HG03108 (cell line): Measurements from ENCODE around the gene TRIO.

Experiments
- ATAC-seq: cut with Tn5 transposase; IDR thresholded peaks from one replicate; pipeline ENCODE4 v1.9.1; 2021; ENCODE audit warnings: moderate library complexity; ENCODE audit not compliant: unreplicated experiment

Gene TRIO

DNA sequence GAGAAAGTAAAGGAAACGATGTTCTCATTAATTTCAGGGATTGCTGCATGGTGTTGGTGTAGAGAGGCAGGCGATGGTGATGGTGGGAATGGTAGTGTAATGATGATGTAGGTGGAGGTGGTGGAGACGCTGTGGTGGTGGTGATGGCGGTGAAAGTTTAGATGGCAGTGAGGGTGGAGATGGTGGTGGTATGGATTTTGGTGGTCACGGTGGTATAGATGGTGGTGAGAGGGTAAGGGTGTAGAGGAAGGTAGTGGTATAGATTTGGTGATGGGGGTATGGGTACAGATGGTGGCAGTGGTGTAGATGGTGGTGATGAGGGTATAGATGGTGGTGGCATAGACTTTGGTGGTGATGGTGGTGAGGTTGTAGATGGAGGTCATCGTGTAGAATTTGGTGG, 259.3 kb downstream of the TRIO start:
- no peak for ATAC-seq

DNA sequence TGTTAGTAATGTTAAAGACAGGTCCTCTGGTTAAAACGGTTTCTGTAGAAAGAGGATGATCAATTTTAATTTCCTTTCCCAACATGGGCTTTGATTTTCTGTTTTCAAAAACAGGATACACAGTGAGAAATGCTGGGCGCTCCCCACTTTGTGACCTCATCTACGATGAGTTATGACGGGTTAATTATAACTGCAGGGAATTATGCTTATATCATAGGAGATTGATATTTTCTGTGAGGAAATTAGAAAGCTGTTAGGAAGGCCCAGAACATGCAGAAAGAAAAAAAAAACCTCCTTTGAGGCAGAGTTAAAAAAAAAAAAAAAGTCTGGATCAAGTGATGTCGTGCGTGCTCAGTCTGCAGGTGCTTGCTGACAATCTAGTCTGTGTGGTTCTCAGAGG, 261.6 kb downstream of the TRIO start:
- ATAC-seq, result no peak

DNA sequence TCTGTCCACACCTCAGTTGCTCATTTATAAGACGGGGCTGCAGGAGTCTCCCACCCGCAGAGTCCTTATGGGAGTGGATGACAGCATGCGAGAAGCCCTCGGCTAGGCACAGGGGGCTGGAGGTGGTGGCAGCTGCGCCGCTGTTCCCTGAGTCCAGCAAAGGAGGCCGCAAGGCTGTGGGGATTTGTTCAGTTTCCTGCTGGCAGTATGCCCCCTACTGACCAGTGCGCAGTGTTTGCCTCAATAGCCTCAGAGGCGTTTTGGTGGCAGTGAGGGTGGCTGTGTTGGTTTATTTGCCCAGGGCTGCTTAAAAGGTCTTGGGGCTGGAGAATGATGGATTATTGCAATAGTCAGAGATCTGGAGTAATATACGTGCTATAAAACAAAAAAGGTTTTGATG, 262.1 kb downstream of the TRIO start:
- no peak for ATAC-seq

DNA sequence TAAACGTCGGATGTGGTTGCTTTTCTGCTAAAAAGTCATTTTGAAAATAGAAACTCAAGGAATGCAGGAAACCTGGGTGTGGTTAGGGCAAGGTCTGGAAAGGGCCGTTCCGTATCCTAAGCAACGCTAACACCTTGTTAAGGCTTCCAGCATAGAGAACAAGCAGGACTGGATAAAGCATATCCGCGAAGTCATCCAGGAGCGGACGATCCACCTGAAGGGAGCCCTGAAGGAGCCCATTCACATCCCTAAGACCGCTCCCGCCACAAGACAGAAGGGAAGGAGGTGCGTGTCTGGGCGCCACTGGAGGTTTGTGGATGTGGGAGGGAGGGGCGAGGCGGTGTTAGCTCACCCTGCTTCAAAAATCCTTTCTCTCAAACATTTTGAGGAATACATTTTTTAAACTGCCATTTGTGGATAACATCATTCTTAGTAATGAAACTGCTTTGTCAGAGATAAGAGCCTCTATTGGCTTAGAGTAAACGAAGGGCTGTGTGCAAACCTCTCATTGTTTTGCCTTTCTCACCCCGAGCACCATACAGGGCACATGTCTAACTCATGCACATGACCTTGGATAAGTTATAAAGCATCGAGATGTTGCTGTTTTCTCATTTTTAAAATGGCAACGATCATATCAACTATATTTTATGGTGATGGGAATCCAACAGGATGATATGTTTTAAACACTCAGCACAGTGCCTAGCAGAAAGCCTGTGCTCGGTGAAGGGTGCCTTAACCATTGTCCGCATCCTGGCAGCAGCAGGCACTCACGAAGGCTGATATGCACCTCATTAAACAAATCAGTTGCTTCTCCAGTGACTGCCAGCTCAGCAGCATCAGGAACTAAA, 262.8 kb downstream of the TRIO start:
- no peak for ATAC-seq

DNA sequence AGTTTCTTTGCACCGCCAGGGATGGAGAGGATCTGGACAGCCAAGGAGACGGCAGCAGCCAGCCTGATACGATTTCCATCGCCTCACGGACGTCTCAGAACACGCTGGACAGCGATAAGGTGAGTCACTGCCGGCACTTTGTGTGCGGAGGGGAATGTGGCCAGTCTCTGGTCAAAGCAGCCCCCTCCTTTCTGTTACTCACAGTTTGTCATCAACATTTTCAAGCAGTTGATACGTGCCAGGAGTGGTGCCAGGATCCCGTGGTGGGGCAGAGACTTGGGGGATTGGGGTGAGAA, 263.4 kb downstream of the TRIO start:
- ATAC-seq, result no peak

DNA sequence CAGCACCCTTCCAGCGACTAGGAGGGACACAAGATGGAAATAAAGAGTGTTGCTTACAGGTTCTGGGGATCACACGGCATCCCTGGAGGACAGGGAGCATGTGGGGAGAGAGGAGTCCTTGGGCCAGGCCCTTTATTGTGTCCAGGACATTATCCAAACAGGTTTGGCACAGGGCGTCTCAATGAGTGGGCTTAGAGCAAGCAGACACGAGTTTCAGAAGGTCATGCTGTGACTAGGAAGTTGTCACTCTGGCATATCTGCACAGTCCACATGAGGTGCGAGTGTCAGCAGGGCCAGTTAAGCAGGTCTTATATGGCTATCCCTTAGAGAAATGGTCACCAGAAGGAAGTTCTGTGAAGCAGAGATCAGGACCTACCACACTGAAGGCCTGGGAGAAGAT, 263.9 kb downstream of the TRIO start:
- no peak for ATAC-seq

DNA sequence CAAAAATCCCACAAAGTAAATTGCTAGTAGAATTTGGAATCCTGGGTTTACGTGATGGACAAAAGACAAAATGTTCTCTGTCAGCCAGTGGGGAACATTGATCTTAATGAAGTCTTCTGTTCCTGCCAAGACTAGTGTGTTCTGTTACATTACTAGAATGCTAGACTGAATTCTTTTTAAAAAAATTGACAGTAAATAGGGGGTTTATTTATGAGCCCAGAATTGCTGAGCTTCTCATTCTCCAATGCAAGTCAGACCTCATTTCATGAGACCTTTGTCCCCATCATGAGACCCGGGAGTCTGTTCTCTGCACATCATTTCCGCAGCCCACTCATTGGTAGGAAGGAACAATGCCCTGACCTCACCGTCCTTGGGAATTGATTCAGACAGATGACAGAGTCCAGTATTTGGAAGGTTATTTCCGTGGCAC, 264.6 kb downstream of the TRIO start:
- ATAC-seq, result no peak

DNA sequence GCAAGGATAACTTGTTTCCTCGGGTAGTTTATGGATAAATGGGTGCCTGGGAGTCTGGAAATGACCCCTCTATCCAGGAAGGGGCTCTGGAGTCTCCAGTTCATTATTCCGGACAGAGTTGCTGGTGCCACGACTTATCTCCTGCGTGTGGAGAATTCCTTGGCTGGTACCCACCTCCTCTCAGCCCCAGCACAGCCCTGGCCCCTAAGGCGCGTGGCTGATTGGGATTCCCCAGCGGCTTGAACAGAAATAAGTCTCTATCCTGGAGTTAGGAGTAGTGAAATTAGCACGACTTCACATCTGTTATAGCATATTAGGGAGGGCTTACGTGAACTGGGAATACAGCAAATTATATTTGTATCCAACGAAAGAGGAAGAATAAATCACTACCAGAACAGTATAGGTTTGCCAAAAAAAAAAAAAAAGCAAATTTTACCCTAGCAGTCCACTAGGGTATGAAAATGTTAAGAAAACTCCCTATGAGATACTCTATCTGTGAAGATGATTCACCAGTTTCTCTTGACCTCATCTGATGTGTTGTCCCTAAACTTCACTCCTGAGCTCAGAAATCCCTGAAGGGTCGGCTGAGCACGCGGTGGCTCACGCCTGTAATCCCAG, 265.9 kb downstream of the TRIO start:
- ATAC-seq, result no peak

DNA sequence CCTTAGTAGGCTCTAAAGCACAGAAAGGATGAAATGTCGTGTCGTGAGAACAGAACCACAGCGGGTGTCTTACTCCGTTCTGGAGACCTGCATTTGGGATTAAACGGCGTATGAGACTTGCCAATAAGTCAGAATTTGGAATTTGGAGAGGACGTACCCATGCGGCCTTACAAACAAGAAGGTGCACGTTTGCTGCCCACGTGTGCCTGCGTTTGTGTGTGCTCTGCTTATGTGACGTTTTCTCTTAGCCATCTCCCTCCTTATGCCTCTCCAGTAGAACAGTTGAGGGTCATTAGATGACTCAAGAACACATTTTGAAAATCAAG, 266.9 kb downstream of the TRIO start:
- ATAC-seq, result no peak

DNA sequence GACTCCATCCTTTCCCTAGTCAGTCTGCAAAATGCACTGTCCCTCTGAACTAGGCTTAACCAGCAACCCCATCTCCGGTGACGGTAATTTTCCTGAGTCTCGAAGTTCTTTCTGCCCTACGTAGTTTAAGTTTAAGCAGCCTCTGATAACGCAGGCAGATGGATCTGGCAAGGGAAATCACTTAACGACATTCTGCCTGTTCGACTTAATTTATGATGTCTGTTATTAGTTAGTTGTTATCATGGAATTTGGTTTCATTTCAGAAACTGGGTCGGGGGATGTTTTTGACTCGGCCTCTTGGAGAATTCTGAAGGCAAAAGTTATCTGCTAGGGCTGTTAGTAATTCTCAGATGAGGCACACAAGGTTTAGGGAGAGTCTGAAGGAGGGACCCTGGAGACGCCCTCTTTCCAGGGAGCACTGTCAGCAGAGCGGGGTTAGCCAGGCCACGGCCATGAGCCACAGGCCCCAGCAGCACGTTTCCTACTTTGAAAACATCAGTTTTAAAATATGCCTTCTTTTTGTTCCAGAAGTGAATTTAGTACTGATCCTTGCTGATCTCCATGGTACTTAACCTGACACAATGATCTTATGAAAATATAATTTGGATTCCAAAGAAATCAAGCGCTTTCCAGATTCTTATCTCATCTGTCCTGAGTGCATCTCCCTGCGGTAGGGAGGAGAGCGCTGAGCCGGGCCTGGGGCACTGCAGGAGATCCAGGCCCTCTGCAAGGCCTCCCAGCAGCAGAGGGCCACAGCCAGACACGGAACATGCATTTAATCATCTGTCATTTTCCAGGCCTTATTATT, 267.5 kb downstream of the TRIO start:
- ATAC-seq, result no peak

DNA sequence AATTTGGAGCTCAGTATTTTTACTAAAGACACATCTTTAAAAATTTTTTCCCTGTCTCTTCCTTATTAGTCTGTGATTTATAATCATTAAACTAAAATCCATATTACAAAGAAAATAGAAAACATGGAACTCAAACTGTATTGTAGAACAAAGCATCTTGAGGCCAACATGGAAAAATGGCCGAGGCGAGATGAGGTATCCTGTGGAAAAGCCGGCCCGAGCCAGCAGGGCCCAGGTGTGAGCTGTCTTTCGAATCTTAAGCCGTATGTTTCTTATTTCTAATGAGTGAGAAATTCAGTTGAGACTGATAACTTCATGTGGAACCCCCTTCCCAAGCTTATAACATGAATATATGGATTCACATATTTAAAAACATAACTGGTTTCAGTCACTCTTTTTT, 268.1 kb downstream of the TRIO start:
- no peak for ATAC-seq

DNA sequence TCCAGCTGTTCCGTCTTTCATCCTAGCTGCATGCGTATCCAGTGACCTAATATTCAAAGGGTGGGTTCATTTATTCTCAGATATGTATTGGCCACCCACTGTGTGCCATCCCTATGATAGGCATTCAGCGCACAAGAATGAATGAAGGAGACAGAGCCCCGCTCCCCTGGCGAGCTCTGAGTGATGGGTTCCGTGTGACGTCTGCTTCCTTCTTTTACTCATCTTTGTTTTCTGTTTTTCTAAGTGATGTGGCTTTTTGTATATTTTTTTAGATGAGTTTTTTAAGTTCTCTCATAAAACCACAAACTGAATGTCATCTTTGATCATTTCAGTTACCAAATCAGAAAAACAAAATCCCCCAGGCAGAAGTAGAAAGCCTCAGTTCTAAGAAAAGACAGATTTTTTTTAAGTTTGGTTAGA, 270.2 kb downstream of the TRIO start:
- ATAC-seq, result no peak

DNA sequence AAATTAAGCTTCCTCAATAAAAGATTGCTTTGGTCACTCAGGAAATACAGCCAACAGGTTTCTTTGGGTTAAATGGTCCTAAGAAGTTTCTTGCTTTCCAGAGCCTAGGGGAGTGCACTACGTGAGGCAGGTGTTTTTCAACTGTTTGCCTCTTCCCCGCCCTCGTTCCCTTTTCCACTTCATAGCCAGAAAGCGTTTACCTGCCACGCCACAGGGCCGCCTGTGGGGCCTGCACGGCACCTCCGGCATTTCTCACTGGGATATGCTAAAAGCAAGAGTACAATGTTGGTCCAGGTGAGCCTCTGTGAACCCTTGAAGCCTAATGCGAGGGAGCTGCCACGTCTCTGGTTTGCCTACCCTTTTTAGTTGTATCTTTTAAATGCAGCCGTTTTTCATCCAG, 270.9 kb downstream of the TRIO start:
- ATAC-seq, result no peak

DNA sequence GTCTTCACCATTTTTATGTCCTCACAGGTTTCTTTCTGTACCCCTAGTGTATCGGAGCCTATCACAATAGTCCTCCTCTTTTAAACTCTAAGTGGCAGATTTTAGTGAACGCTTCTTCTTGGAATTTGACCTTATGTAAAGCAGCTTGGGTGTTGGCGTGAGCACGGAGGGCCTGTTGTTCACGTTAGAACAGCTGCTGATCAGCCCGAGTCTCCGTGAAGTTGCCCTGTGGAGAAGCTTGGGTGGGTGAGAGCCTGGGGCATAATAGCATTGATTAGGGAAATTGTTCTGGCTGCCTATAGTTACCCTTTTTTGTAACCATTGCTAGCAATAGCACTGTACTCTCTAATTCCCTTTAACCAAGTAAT, 271.5 kb downstream of the TRIO start:
- no peak for ATAC-seq

DNA sequence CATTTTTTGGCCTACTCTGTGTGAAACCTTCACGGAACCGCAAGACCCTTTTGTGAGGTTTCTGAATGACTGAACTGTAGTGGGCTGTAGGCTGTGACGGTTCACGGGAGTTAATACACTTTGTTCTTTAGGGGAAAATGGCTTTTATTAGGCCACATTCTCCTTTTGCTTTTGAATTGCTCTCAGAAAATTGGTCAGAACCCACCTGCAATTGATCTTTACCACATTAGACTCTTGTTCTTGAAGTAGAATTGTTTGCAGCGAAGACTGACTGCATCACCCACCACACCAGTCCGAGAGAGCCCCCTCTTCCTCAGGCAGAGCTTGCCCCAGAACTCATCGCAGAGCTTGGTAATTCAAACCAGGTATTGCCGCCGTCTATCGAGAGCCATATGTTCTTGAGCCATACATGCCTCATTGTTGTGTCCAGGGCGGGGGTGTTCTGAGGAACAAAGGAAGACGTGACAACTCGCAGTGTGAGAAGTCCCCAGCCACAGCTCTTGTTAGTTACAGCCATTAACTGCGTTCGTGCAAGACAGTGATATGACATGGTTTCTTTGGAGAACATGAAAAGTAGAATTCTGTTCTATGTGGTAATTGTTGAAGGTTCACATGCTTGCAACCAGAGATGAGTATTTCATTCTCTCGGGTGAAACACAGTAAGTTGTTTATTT, 272.0 kb downstream of the TRIO start:
- peak; percentile 65 for ATAC-seq

DNA sequence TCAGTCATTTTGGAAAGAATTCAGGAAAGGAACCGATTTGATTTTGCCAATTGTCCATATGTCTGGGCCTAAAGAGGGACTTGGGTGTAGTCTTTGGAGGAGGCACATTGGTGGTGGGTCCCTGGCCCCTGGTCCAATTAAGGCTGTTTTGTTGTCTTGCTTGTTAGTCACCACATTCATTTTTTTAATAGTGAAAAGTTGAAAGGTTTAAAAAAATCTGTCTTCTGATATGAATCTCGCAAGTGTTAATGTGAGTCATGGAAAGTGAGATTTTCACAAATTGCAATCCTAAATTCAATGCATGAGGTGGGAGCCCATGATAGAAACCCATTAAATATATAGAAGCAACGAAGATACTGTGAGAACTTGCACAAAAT, 272.5 kb downstream of the TRIO start:
- no peak for ATAC-seq

DNA sequence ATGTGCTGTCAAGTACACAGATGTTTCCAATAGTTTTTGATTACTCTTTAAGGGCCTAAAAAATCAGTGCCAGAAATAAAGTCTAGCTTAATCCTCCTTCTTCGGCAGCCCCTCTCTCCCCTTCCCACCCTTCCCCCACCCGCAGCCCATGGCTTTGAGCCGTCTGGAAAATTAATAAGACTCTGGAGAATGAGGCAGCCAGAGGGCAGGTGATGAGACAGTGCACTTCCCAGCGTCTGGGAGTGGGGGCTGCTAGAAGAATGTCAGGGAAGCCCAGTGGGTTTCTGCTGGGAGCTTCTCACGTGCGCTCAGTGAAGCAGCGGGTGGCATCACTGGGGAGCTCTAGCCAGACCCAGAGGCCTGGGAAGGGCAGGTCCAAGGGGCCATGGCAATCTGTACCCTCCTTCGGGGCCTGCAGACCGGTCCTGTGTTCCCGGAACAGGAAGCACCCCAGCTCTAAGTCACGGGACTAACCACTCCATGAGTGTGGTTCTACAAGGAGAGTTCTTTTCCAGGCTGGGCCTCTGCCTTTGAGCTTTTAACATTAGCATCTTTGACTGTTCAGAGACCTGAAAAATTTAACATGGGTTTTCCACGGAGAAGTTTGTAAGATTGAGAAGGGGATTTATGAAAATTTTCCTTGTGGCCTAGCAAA, 273.6 kb downstream of the TRIO start:
- no peak for ATAC-seq

DNA sequence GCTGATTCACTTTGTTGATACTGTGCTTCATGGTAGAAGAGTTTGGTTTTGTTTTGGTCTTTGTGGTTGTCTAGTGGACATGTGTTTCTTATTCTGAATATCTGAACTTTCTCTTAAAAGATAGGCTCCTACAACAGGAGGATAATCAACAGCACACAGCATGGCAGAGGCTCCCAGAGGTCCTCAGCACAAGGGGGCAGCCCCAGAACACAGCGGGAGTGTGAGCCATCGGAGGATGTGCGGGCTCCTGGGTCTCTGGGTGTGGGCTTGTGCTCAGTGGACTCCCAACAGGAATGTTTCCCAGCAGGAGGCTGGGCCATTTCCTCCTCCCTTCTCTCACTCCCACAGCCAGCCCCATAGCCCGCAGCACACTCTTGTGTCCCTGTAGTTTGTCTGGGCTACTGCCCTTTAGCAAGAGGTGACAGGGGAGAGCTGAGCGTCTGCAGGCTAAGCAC, 274.2 kb downstream of the TRIO start:
- no peak for ATAC-seq

DNA sequence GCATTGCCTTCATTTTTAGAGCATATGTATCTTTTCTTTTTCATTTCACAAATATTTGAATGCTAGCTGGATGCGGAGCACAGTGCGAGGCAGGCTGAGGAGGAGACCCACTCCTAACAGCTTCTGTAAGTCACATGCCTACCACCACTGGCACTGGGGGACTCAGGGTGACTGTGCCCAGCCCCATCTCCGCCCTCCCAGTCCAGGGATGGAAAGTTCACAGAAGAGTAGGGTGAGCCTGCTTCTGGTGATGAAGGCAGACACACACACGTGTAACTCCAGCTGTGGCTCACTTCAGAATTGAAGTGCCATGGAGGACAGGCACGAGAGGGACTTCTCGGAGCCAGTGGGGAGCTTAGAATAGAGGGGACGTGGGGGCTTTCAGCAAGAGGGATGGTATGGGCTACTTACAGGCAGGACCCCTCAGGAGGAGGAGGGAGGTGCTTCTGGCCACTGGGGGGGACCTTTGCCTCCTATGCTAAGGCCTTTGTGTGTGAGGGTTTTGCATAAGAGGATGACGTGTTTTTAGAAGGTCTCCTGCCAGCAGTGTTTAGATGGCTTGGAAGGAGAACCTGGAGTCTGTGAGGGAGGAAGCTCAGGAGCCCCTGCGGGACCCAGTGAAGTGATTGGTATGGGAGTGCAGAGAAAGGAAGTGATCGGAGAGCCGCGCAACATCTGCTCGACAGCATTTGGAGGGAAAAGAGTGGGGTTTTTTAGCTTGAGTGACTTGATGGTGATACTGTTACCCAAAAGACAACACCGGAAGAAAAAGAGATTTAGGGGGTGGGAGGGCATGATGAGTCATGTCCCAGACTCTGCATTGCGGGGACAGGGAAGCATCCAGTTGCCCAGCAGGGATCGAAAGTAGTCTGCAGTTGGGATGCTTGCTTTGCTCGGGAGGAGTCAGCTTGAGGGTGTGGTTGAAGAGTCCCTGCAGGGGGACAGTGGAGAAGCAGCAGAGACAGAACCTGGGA, 274.9 kb downstream of the TRIO start:
- ATAC-seq, result no peak

DNA sequence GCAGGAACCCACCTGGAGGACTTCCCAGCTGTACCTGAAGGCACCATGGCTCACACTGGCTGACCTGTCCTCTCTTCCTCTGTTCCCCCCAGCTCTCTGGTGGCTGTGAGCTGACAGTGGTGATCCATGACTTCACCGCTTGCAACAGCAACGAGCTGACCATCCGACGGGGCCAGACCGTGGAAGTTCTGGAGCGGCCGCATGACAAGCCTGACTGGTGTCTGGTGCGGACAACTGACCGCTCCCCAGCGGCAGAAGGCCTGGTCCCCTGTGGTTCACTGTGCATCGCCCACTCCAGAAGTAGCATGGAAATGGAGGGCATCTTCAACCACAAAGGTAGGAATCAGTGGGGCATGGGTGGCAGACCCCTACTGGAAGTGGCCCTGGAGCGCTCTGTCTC, 276.5 kb downstream of the TRIO start:
- ATAC-seq, result no peak
